RCC 7860 (cell line): ENCODE measurements around the gene CBX7.
"Not testable (repeated sequence)": the region's sequence is repeated elsewhere in the genome, so short reads cannot be mapped to it uniquely, and the experiment has no call there.

ENCODE experiments used
- DNase-seq: peaks from one replicate; pipeline ENCODE4 v3.0.0-alpha.2; 2015; ENCODE audit warnings: low spot score
- FAIRE-seq: peaks from 2 replicates; lab custom pipeline; 2012; peaks lifted over from hg19 to GRCh38; lab: Jason Lieb, UNC

CBX7 gene

GRCh38 chr22:39174498-39175352 is 22.2 kb upstream of the CBX7 start:
- peak; percentile 55 for FAIRE-seq
- peak; percentile 96 for DNase-seq

- FAIRE-seq (no peak), DNase-seq (no peak)
Measured at GRCh38 chr22:39173787-39174497, 21.5 kb upstream of the CBX7 start.

GRCh38 chr22:39173050-39173706 is 20.7 kb upstream of the CBX7 start:
- no peak for DNase-seq
- FAIRE-seq: no peak

GRCh38 chr22:39172265-39173049 is 20.0 kb upstream of the CBX7 start:
- peak; percentile 17 for DNase-seq
- not testable (repeated sequence) for FAIRE-seq

GRCh38 chr22:39171623-39172264 is 19.3 kb upstream of the CBX7 start:
- FAIRE-seq (no peak), DNase-seq (no peak)

- FAIRE-seq (peak; percentile 5), DNase-seq (peak; percentile 59)
Measured at GRCh38 chr22:39170825-39171622, 18.5 kb upstream of the CBX7 start.

- DNase-seq (no peak), FAIRE-seq (no peak)
Measured at GRCh38 chr22:39169797-39170466, 17.5 kb upstream of the CBX7 start.

- FAIRE-seq: no peak
Measured at GRCh38 chr22:39166547-39166946, 14.1 kb upstream of the CBX7 start.

GRCh38 chr22:39156093-39156492 is 3.6 kb upstream of the CBX7 start:
- not testable (repeated sequence) for FAIRE-seq, DNase-seq

More at GRCh38 chr22:39166547-39166946, 14.1 kb upstream of the CBX7 start:
- no peak for DNase-seq

GRCh38 chr22:39155421-39155820 is 2.9 kb upstream of the CBX7 start:
- DNase-seq (no peak), FAIRE-seq (no peak)

GRCh38 chr22:39153220-39153717 is 789 bp upstream of the CBX7 start:
- FAIRE-seq (no peak), DNase-seq (no peak)

GRCh38 chr22:39152024-39152510 is 413 bp downstream of the CBX7 start:
- FAIRE-seq (no peak), DNase-seq (no peak)

GRCh38 chr22:39151329-39151975 is 1.0 kb downstream of the CBX7 start:
- no peak for FAIRE-seq

GRCh38 chr22:39150848-39151215 is 1.6 kb downstream of the CBX7 start:
- DNase-seq: no peak
- no peak for FAIRE-seq

More at GRCh38 chr22:39151329-39151975, 1.0 kb downstream of the CBX7 start:
- DNase-seq: no peak

- no peak for DNase-seq
- FAIRE-seq: no peak
Measured at GRCh38 chr22:39149915-39150847, 2.3 kb downstream of the CBX7 start.

GRCh38 chr22:39148727-39149535 is 3.5 kb downstream of the CBX7 start:
- DNase-seq: no peak
- FAIRE-seq: no peak
